Activated CD8-positive, alpha-beta memory T cell treated with anti-CD3 and anti-CD28 coated beads for 1 hour (primary cell): Measurements from ENCODE around the gene MRPS25.
"Not testable (repeated sequence)": the region's sequence is repeated elsewhere in the genome, so short reads cannot be mapped to it uniquely, and the experiment has no call there.

ENCODE experiments used
- DNase-seq, 2 donors: peaks; one replicate each; pipeline ENCODE4 v3.0.0-alpha.2; 2020; ENCODE audit warnings: low read depth in 1 of 2; ENCODE audit errors: extremely low read depth in 1 of 2

The MRPS25 gene

GRCh38 chr3:15044326-15044725 is 20.8 kb downstream of the MRPS25 start:
- no peak for DNase-seq

GRCh38 chr3:15043408-15044171 is 21.5 kb downstream of the MRPS25 start:
- no peak for DNase-seq

- DNase-seq: no peak
Observed at GRCh38 chr3:15042936-15043335, 22.2 kb downstream of the MRPS25 start.

GRCh38 chr3:15041950-15042349 is 23.2 kb downstream of the MRPS25 start:
- DNase-seq: no peak

- DNase-seq: no peak
Observed at GRCh38 chr3:15040844-15041243, 24.3 kb downstream of the MRPS25 start.

GRCh38 chr3:15038306-15038705 is 26.8 kb downstream of the MRPS25 start:
- no peak for DNase-seq

GRCh38 chr3:15033103-15033502 is 32.0 kb downstream of the MRPS25 start:
- no peak for DNase-seq

GRCh38 chr3:15032650-15033049 is 32.5 kb downstream of the MRPS25 start:
- DNase-seq: no peak

GRCh38 chr3:15029625-15030024 is 35.5 kb downstream of the MRPS25 start:
- no peak for DNase-seq

GRCh38 chr3:15023719-15024118 is 41.4 kb downstream of the MRPS25 start:
- no peak for DNase-seq

GRCh38 chr3:15023249-15023648 is 41.9 kb downstream of the MRPS25 start:
- DNase-seq: no peak

- no peak for DNase-seq
Observed at GRCh38 chr3:15017191-15017590, 47.9 kb downstream of the MRPS25 start.

GRCh38 chr3:15015456-15015855 is 49.7 kb downstream of the MRPS25 start:
- DNase-seq: no peak

- no peak for DNase-seq
Observed at GRCh38 chr3:15014606-15015328, 50.3 kb downstream of the MRPS25 start.

- DNase-seq: no peak
Observed at GRCh38 chr3:15011174-15011573, 53.9 kb downstream of the MRPS25 start.

GRCh38 chr3:15010664-15011063 is 54.5 kb downstream of the MRPS25 start:
- no peak for DNase-seq

GRCh38 chr3:15009167-15009566 is 55.9 kb downstream of the MRPS25 start:
- no peak for DNase-seq

- DNase-seq: no peak
Observed at GRCh38 chr3:15007681-15008141, 57.4 kb downstream of the MRPS25 start.

- DNase-seq: not testable (repeated sequence)
Observed at GRCh38 chr3:14999182-14999581, 65.9 kb downstream of the MRPS25 start.
